WI38 (cell line): ENCODE data around the gene SINHCAF.
"Not testable (repeated sequence)": the region's sequence is repeated elsewhere in the genome, so short reads cannot be mapped to it uniquely, and the experiment has no call there.

Experiments used
- H3K4me3 ChIP-seq: 2 replicates; pipeline ENCODE4 v1.5.1; 2011; ENCODE audit warnings: low read depth, mild to moderate bottlenecking, control low read depth, low read length
- CTCF ChIP-seq: IDR thresholded peaks from 2 replicates; pipeline ENCODE4 v1.5.1; 2012; ENCODE audit warnings: low read depth, mild to moderate bottlenecking, control low read depth, low read length

SINHCAF gene

GRCh38 chr12:31248337-31248736, 77.6 kb downstream of the SINHCAF start:
- H3K4me3 ChIP-seq, result no peak overlapping the region
- no peak for TF ChIP-seq CTCF

DNA sequence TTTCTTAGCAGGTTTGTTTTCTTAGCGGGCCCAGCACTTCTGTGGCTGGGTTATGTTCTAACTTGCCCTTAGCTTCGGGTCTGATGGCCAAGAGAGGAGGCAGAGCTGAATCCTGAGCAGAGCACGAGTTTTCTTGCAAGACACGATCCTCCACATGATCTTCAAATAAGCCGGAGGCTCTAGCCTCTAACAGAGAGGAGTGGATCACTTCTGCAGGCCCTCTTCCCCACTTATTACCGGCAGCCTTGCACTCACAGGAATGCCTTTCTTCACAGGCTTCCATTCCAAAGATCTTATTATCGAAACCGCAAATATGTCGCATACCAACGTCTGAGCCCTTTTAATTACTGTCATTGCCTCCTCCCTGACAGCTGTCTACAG, 79.5 kb downstream of the SINHCAF start:
- no peak for TF ChIP-seq CTCF
- no peak overlapping the region for H3K4me3 ChIP-seq

GRCh38 chr12:31245822-31246469, 80.0 kb downstream of the SINHCAF start:
- no peak overlapping the region for H3K4me3 ChIP-seq
- no peak for TF ChIP-seq CTCF

DNA sequence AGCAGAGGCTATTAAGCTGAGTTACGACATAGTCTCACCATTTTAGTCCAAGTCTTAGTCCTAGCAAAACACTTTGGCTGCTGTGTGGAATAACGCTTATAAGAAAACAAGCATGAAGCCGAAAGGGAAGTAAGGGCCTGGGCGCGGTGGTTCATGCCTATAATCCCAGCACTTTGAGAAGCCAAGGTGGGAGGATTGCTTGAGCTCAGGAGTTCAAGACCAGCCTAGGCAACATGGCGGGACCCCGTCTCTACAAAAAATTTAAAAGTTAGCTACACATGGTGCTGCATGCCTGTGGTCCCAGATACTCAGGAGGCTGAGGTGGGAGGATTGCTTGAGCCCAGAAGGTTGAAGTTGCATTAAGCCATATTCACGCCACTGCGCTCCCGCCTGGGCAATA, 83.5 kb downstream of the SINHCAF start:
- H3K4me3 ChIP-seq, result not testable (repeated sequence)

GRCh38 chr12:31238764-31239387, 87.1 kb downstream of the SINHCAF start:
- peak; percentile 76 for TF ChIP-seq CTCF
- H3K4me3 ChIP-seq, result no peak overlapping the region

- not testable (repeated sequence) for H3K4me3 ChIP-seq
These were observed 87.6 kb downstream of the SINHCAF start for GRCh38 chr12:31238333-31238732.

- no peak for TF ChIP-seq CTCF
- H3K4me3 ChIP-seq, result no peak overlapping the region
These were observed 88.8 kb downstream of the SINHCAF start for GRCh38 chr12:31236998-31237637.

DNA sequence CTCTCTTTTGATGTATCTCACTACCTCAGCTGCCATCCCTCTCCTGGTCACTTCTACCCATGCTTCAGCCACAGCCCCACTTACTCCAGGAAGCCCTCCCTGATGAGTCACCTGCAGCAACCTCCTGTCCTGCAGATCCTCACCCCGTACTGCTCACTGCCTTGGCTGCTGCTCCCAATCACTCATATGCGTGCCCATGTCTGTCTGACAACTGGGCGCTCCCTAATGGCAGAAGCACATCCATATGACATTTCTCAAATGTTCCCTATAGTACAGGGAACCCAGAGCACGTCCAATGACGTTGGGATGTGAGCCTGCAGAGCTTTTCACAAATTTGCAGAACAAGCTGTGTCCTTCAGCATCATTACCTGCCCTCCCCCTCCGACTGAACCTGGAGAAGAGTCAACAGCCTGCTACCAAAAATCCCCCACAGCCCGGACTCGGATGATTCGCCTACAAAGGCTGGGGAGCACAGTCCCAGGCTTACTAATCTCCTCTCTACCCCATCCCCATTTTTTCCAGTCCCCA, 90.0 kb downstream of the SINHCAF start:
- H3K4me3 ChIP-seq, result no peak overlapping the region
- TF ChIP-seq CTCF, result no peak
